SK-N-SH (cell line): ENCODE measurements around the gene NHS. TPM values are rescaled to one million over a fixed set of nuclear protein-coding genes. Genes with fewer than 3 reads are reported as not detected.

Experiments used
- CTCF ChIA-PET: fragments of 300-600, 350-600 bp; formaldehyde crosslinking; extraction: SDS; loops from one replicate; lab custom pipeline; 2021; lab: Yijun Ruan, JAX
- POLR2A ChIA-PET: fragments of 350-600 bp; sonication (Branson Sonifier 250); formaldehyde crosslinking; extraction: SDS; loops from one replicate; lab custom pipeline; 2020; ENCODE audit warnings: antibody characterized with exemption, inconsistent platforms; lab: Yijun Ruan, JAX
- DNase-seq: peaks from one replicate; pipeline ENCODE4 v3.0.0; 2012
- H2AFZ ChIP-seq: fragments of 200-600 bp; sonication (generic); 2 replicates; pipeline ENCODE4 v1.8.1; 2016; ENCODE audit warnings: antibody characterized with exemption, mild to moderate bottlenecking, low read depth
- H3F3A ChIP-seq: fragments of 200-600 bp; sonication (generic); replicated peaks from 2 replicates; pipeline ENCODE3; 2016; ENCODE audit warnings: antibody characterized with exemption, mild to moderate bottlenecking; ENCODE audit not compliant: insufficient read depth
- H3K27ac ChIP-seq, 2 experiments: fragments of 200-500 bp in 1 of 2; fragments of 200-600 bp in 1 of 2; sonication (Bioruptor generic) in 1 of 2; sonication (generic), shearing (Covaris generic) in 1 of 2; 2 replicates each; pipeline versions ENCODE4 v1.5.1 to v1.6.1; 2014 to 2016; ENCODE audit warnings: low read depth in 2 of 2, inconsistent platforms in 1 of 2, low read length in 1 of 2, mild to moderate bottlenecking in 1 of 2, mixed read lengths in 1 of 2
- H3K27me3 ChIP-seq: fragments of 200-600 bp; sonication (generic), shearing (Covaris generic); 2 replicates; pipeline ENCODE4 v1.6.1; 2016; ENCODE audit warnings: mixed run types; ENCODE audit not compliant: insufficient read depth
- H3K36me3 ChIP-seq, 2 experiments: fragments of 200-500 bp in 1 of 2; fragments of 200-600 bp in 1 of 2; sonication (Bioruptor generic) in 1 of 2; sonication (generic) in 1 of 2; replicated peaks in 1 of 2; 2 replicates each; pipeline versions ENCODE3 to v1.5.1; 2014 to 2016; ENCODE audit warnings: low read length in 1 of 2, mild to moderate bottlenecking in 1 of 2; ENCODE audit not compliant: insufficient read depth in 2 of 2, control insufficient read depth in 1 of 2
- H3K4me1 ChIP-seq, 2 experiments: fragments of 200-500 bp in 1 of 2; fragments of 200-600 bp in 1 of 2; sonication (Bioruptor generic) in 1 of 2; sonication (generic), shearing (Covaris generic) in 1 of 2; 2 replicates each; pipeline versions ENCODE4 v1.5.1 to v1.6.1; 2014 to 2016; ENCODE audit warnings: low read depth in 1 of 2, low read length in 1 of 2, mixed run types in 1 of 2; ENCODE audit not compliant: insufficient read depth in 2 of 2, control insufficient read depth in 1 of 2
- H3K4me2 ChIP-seq: fragments of 200-600 bp; sonication (generic), shearing (Covaris generic); 2 replicates; pipeline ENCODE4 v1.6.1; 2017; ENCODE audit warnings: mixed run types
- H3K4me3 ChIP-seq, 2 experiments: fragments of 200-500 bp in 1 of 2; fragments of 200-600 bp in 1 of 2; sonication (Bioruptor generic) in 1 of 2; sonication (generic), shearing (Covaris generic) in 1 of 2; 2 replicates each; pipeline versions ENCODE4 v1.5.1 to v1.8.1; 2014 to 2016; ENCODE audit warnings: low read depth in 2 of 2, inconsistent platforms in 1 of 2, low read length in 1 of 2, mild to moderate bottlenecking in 1 of 2, mixed read lengths in 1 of 2, moderate library complexity in 1 of 2
- H3K79me2 ChIP-seq: fragments of 200-600 bp; sonication (generic); 2 replicates; pipeline ENCODE4 v1.8.1; 2017; ENCODE audit warnings: mild to moderate bottlenecking; ENCODE audit not compliant: insufficient read depth
- H3K9ac ChIP-seq: fragments of 200-600 bp; sonication (generic); 2 replicates; pipeline ENCODE4 v1.6.1; 2017; ENCODE audit warnings: mixed run types
- H3K9me2 ChIP-seq: fragments of 200-600 bp; sonication (generic); 2 replicates; pipeline ENCODE4 v1.6.1; 2017; ENCODE audit warnings: mixed run types
- H3K9me3 ChIP-seq: fragments of 200-600 bp; sonication (generic); 2 replicates; pipeline ENCODE4 v1.6.1; 2017; ENCODE audit warnings: mixed run types, mild to moderate bottlenecking, moderate library complexity
- H4K20me1 ChIP-seq: fragments of 200-600 bp; sonication (generic); 2 replicates; pipeline ENCODE4 v1.6.1; 2017; ENCODE audit warnings: mild to moderate bottlenecking, mixed run types; ENCODE audit not compliant: insufficient read depth
- CHD2 ChIP-seq: fragments of 150-350 bp; IDR thresholded peaks from 2 replicates; pipeline ENCODE4 v1.6.1; 2018; ENCODE audit warnings: low read length; ENCODE audit not compliant: partially characterized antibody
- CTCF ChIP-seq: fragments of 200-600 bp; sonication (generic); IDR thresholded peaks from 2 replicates; pipeline ENCODE4 v1.6.1; 2017; ENCODE audit warnings: antibody characterized with exemption, mild to moderate bottlenecking, moderate library complexity
- ELF1 ChIP-seq: IDR thresholded peaks from 2 replicates; pipeline ENCODE4 v1.4.0; 2012
- EP300 ChIP-seq, 2 experiments: IDR thresholded peaks; 2 replicates each; pipeline versions ENCODE4 v1.4.0 to v1.6.1; 2012; ENCODE audit warnings: borderline replicate concordance in 1 of 2, low read depth in 1 of 2, low read length in 1 of 2
- EZH2phosphoT487 ChIP-seq: fragments of 200-600 bp; sonication (generic); IDR thresholded peaks from 2 replicates; pipeline ENCODE4 v1.6.1; 2017; ENCODE audit warnings: low read depth, mixed run types, mild to moderate bottlenecking, antibody characterized with exemption, moderate library complexity, borderline replicate concordance
- FOSL2 ChIP-seq: IDR thresholded peaks from 2 replicates; pipeline ENCODE4 v1.4.0; 2012; ENCODE audit warnings: low read depth, mild to moderate bottlenecking, moderate library complexity, borderline replicate concordance
- FOXJ3 ChIP-seq: sonication (generic); formaldehyde crosslinking; IDR thresholded peaks from 2 replicates; pipeline ENCODE4 v1.5.1; 2020; ENCODE audit warnings: mild to moderate bottlenecking, missing genetic modification reagents
- FOXM1 ChIP-seq: IDR thresholded peaks from 2 replicates; pipeline ENCODE4 v1.4.0; 2012; ENCODE audit warnings: low read depth, mild to moderate bottlenecking
- GATA2 ChIP-seq: sonication (generic); formaldehyde crosslinking; IDR thresholded peaks from 2 replicates; pipeline ENCODE4 v1.5.0; 2020; ENCODE audit warnings: mild to moderate bottlenecking, missing genetic modification reagents
- JUND ChIP-seq: IDR thresholded peaks from 2 replicates; pipeline ENCODE4 v1.4.0; 2012
- MEF2A ChIP-seq: IDR thresholded peaks from 2 replicates; pipeline ENCODE4 v1.4.0; 2012; ENCODE audit warnings: low read depth, borderline replicate concordance
- MXI1 ChIP-seq: IDR thresholded peaks from 2 replicates; pipeline ENCODE4 v1.6.1; 2012; ENCODE audit warnings: mild to moderate bottlenecking, low read depth, low read length, improper control_type of control experiment
- NFIC ChIP-seq: IDR thresholded peaks from 2 replicates; pipeline ENCODE4 v1.4.0; 2012; ENCODE audit warnings: borderline replicate concordance
- POLR2AphosphoS5 ChIP-seq: IDR thresholded peaks from 2 replicates; pipeline ENCODE4 v1.6.1; 2012; ENCODE audit warnings: low read depth, low read length
- RCOR1 ChIP-seq: fragments of 150-350 bp; IDR thresholded peaks from 2 replicates; pipeline ENCODE4 v1.6.1; 2017; ENCODE audit warnings: antibody characterized with exemption, low read length
- RFX5 ChIP-seq: IDR thresholded peaks from 2 replicates; pipeline ENCODE4 v1.6.1; 2012; ENCODE audit warnings: mild to moderate bottlenecking, improper control_type of control experiment, low read length
- RXRA ChIP-seq: IDR thresholded peaks from 2 replicates; pipeline ENCODE4 v1.4.0; 2012; ENCODE audit warnings: low read depth, mild to moderate bottlenecking, borderline replicate concordance
- SIN3A ChIP-seq: IDR thresholded peaks from 2 replicates; pipeline ENCODE4 v1.6.1; 2012; ENCODE audit warnings: low read depth, mild to moderate bottlenecking, low read length, moderate library complexity, borderline replicate concordance
- SMC3 ChIP-seq: IDR thresholded peaks from 2 replicates; pipeline ENCODE4 v1.6.1; 2012; ENCODE audit warnings: low read depth, low read length, improper control_type of control experiment
- TEAD4 ChIP-seq: IDR thresholded peaks from 2 replicates; pipeline ENCODE4 v1.4.0; 2012; ENCODE audit warnings: mild to moderate bottlenecking, borderline replicate concordance; ENCODE audit not compliant: insufficient read depth
- YY1 ChIP-seq: IDR thresholded peaks from 2 replicates; pipeline ENCODE4 v1.4.0; 2012; ENCODE audit warnings: low read depth, mild to moderate bottlenecking
- ZBTB33 ChIP-seq: IDR thresholded peaks from 2 replicates; pipeline ENCODE4 v1.4.0; 2012; ENCODE audit warnings: low read depth, borderline replicate concordance
- WGBS: methylation state at CpG from one replicate; pipeline ENCODE4 v1.1.6; 2017; ENCODE audit warnings: low lambda C conversion rate; 5-methylcytosine and 5-hydroxymethylcytosine counted together
- polyA plus RNA-seq, 3 experiments: library from polyadenylated mRNA; depleted of rRNA; stranded (reverse); fragments of >200 nt; gene quantifications; 2 replicates each; pipeline ENCODE4 v1.2.3, GENCODE V29; 2012
- TF ChIP-seq, protein P1 (sequence below): IDR thresholded peaks from 2 replicates; pipeline ENCODE4 v1.4.0; 2012; ENCODE audit warnings: low read depth, borderline replicate concordance
- TF ChIP-seq, protein P2 (sequence below): IDR thresholded peaks from 2 replicates; pipeline ENCODE4 v1.4.0; 2012; ENCODE audit warnings: low read depth

Gene NHS
- polyA plus RNA-seq, 1 of the 3 experiments (the other 2 are of a cell fraction), result 1.0 TPM

DNA sequence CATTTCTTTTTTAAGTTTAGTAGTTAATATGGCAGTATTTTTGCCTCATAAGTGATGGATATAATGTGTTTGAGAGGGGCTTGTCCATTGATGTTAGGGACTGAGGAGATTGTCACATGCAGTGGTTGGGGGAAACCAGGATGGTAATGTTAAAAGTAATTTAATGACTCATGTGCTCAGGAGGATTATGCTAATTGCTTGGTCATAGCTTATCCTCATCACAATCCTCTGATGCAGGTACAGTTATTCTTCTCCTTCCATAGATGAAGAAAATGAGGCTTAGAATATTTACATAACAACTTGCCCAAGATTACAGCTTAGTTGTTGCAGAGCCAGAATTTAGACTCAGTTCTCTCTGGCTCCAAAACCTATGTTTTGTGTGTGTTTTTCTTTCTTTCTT is 267.9 kb downstream of the NHS start (continued):
- TF ChIP-seq ZBTB33, result no peak
- no peak for TF ChIP-seq FOXM1
- TF ChIP-seq NFIC, result no peak
- no peak for TF ChIP-seq POLR2AphosphoS5

- Histone ChIP-seq H3K9me2 (no peaks in the 10 kb centered on the region), H2AFZ (no peak overlapping the region), H4K20me1 (no peaks in the 10 kb centered on the region), H3K27me3 (no peaks in the 10 kb centered on the region), H3K4me3 (no peak overlapping the region), H3F3A (no peaks in the 10 kb centered on the region), H3K27ac (no peak overlapping the region), H3K4me2 (no peak overlapping the region), H3K9ac (no peak overlapping the region), H3K4me1 (no peaks in the 10 kb centered on the region), H3K9me3 (no peaks in the 10 kb centered on the region), H3K79me2 (no peaks in the 10 kb centered on the region), H3K36me3 (no peaks in the 10 kb centered on the region)
- ChIA-PET CTCF (interaction anchor here (1.6 kb wide), 1 partner anchor 16 kb away, joined by 3 read pairs; no protein-coding TSS in a partner anchor), POLR2A (no interaction called here)
- DNase-seq, result no peak
- no peak for TF ChIP-seq RXRA
- no peak for TF ChIP-seq EZH2phosphoT487
- no peak for TF ChIP-seq RCOR1
- TF ChIP-seq JUND, result no peak
- TF ChIP-seq SIN3A, result no peak
- no peak for TF ChIP-seq MXI1
Observed at GRCh38 chrX:17643528-17643927, 268.5 kb downstream of the NHS start.

DNA sequence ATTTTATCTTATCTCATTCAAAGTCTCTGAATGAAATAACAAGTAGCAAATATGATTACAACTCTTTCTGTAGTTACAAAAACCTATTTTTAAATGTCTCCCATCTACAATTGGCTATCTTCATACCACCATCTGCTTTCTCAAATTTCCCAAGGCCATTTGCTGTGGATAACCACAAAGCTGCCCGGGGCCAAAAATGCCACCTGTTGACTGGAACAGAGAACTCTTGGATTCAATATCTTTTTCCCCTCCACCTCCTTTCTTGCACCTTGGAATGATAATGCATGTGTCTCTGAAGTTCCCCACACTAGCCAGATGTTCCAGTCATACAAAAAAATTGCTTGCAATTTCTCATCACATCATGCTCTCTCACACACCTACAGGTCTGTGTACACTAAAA is 269.0 kb downstream of the NHS start:
- Histone ChIP-seq H3K4me3 (no peak overlapping the region), H3K9ac (no peak overlapping the region), H3K79me2 (no peaks in the 10 kb centered on the region), H3K27ac (no peak overlapping the region), H3F3A (no peaks in the 10 kb centered on the region), H3K36me3 (no peaks in the 10 kb centered on the region), H3K9me2 (no peaks in the 10 kb centered on the region), H4K20me1 (no peaks in the 10 kb centered on the region), H3K27me3 (no peaks in the 10 kb centered on the region), H3K4me2 (no peak overlapping the region), H3K4me1 (no peaks in the 10 kb centered on the region), H2AFZ (no peak overlapping the region), H3K9me3 (no peaks in the 10 kb centered on the region)
- ChIA-PET POLR2A (no interaction called here), CTCF (interaction anchor here (1.6 kb wide), 1 partner anchor 15 kb away, joined by 3 read pairs; no protein-coding TSS in a partner anchor)
- WGBS, result 53% methylated on average over 1 of the region's 1 CpG
- DNase-seq, result no peak
- no peak for TF ChIP-seq YY1
- TF ChIP-seq CTCF, result no peak
- TF ChIP-seq RFX5, result no peak
- no peak for TF ChIP-seq GATA2 (CRISPR knock-in tag)
- TF ChIP-seq TEAD4, result no peak
- no peak for TF ChIP-seq SIN3A
- TF ChIP-seq, protein P1, sequence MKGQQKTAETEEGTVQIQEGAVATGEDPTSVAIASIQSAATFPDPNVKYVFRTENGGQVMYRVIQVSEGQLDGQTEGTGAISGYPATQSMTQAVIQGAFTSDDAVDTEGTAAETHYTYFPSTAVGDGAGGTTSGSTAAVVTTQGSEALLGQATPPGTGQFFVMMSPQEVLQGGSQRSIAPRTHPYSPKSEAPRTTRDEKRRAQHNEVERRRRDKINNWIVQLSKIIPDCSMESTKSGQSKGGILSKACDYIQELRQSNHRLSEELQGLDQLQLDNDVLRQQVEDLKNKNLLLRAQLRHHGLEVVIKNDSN, result no peak
- no peak for TF ChIP-seq CHD2
- TF ChIP-seq FOXJ3 (CRISPR knock-in tag), result no peak
- no peak for TF ChIP-seq FOSL2
- no peak for TF ChIP-seq JUND
- TF ChIP-seq EP300 (IDR thresholded peaks at IDR 0.05; ENCODE audit: borderline replicate concordance in 1 of 2, low read depth in 1 of 2, low read length in 1 of 2), result no peak
- TF ChIP-seq, protein P2, sequence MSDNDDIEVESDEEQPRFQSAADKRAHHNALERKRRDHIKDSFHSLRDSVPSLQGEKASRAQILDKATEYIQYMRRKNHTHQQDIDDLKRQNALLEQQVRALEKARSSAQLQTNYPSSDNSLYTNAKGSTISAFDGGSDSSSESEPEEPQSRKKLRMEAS, result no peak
- no peak for TF ChIP-seq SMC3
- TF ChIP-seq MEF2A, result no peak
- TF ChIP-seq ELF1, result no peak
- no peak for TF ChIP-seq EZH2phosphoT487
- no peak for TF ChIP-seq POLR2AphosphoS5
